DOHH2 (cell line): ENCODE data around the gene ATG4B.
A peak's percentile ranks its signal among the peaks of the same experiment; 100 is the strongest.

Experiments
- H3F3A ChIP-seq: fragments of 200-600 bp; sonication (generic), shearing (Covaris generic); 2 replicates; pipeline ENCODE4 v1.6.0; 2016; ENCODE audit warnings: antibody characterized with exemption, mild to moderate bottlenecking; ENCODE audit not compliant: control insufficient read depth, insufficient read depth
- H3K27ac ChIP-seq: fragments of 200-600 bp; sonication (generic); 2 replicates; pipeline ENCODE4 v1.5.1; 2014; ENCODE audit warnings: low read depth, mild to moderate bottlenecking, low read length, moderate library complexity
- H3K27me3 ChIP-seq: fragments of 200-600 bp; sonication (generic); 2 replicates; pipeline ENCODE4 v1.6.1; 2014; ENCODE audit warnings: mild to moderate bottlenecking, low read length, mixed read lengths; ENCODE audit not compliant: control insufficient read depth
- H3K36me3 ChIP-seq: fragments of 200-600 bp; sonication (generic); 2 replicates; pipeline ENCODE4 v1.6.1; 2014; ENCODE audit warnings: mild to moderate bottlenecking, low read length, moderate library complexity, mixed read lengths; ENCODE audit not compliant: control insufficient read depth
- H3K4me1 ChIP-seq: fragments of 200-600 bp; sonication (generic); 2 replicates; pipeline ENCODE4 v1.6.1; 2014; ENCODE audit warnings: mild to moderate bottlenecking, low read length, mixed read lengths; ENCODE audit not compliant: control insufficient read depth
- H3K4me2 ChIP-seq: fragments of 200-600 bp; sonication (generic); 2 replicates; pipeline ENCODE4 v1.6.0; 2014; ENCODE audit warnings: mild to moderate bottlenecking, low read length, moderate library complexity
- H3K4me3 ChIP-seq: fragments of 200-600 bp; sonication (generic); 2 replicates; pipeline ENCODE4 v1.5.1; 2014; ENCODE audit warnings: mild to moderate bottlenecking, low read length, mixed read lengths
- H3K79me2 ChIP-seq: fragments of 200-600 bp; sonication (generic); 2 replicates; pipeline ENCODE4 v1.6.1; 2014; ENCODE audit warnings: mild to moderate bottlenecking, low read length, mixed read lengths; ENCODE audit not compliant: control insufficient read depth
- H3K9me2 ChIP-seq: fragments of 200-600 bp; sonication (generic); replicated peaks from 2 replicates; pipeline ENCODE4 v1.6.1; 2014; ENCODE audit warnings: mild to moderate bottlenecking, low read length, mixed read lengths; ENCODE audit not compliant: control insufficient read depth
- H3K9me3 ChIP-seq: fragments of 200-600 bp; sonication (generic); 2 replicates; pipeline ENCODE4 v1.6.1; 2014; ENCODE audit warnings: antibody characterized with exemption, low read length, mixed read lengths; ENCODE audit not compliant: control insufficient read depth, insufficient read depth
- H4K20me1 ChIP-seq: fragments of 200-600 bp; sonication (generic); 2 replicates; pipeline ENCODE4 v1.6.0; 2014; ENCODE audit warnings: low read depth, mild to moderate bottlenecking, antibody characterized with exemption, low read length, moderate library complexity; ENCODE audit not compliant: control insufficient read depth, insufficient read depth
- EZH2phosphoT487 ChIP-seq: fragments of 200-600 bp; sonication (generic); IDR thresholded peaks from 2 replicates; pipeline ENCODE4 v1.6.1; 2017; ENCODE audit warnings: borderline replicate concordance, mild to moderate bottlenecking, antibody characterized with exemption, low read length, moderate library complexity, mixed read lengths
- TF ChIP-seq, protein P1 (sequence below): fragments of 200-600 bp; sonication (generic); IDR thresholded peaks from one replicate; pipeline ENCODE4 v1.5.1; 2014; ENCODE audit warnings: antibody characterized with exemption, mild to moderate bottlenecking, low read depth, low read length; ENCODE audit not compliant: poor library complexity, severe bottlenecking

The ATG4B gene

DNA sequence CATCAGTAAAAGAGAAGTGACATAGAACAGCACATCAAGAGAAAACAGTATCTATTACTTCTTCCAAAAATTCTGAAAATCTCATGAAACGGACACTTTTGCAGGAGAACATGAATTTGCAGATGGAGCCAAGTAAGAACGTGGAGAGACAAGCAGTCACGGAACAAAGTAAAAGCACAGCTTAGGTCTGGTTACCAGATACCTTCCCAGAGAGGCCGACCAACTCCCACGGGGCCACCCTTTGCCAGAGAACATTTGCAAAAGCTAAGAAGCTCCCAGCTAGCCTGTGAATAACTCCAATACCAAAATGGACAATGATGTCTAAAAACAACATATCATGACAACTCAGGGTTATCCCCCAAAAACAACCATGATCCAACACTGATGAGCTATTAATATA is 39.4 kb upstream of the ATG4B start:
- Histone ChIP-seq H3K9me2 (no peaks in the 10 kb centered on the region), H4K20me1 (no peaks in the 10 kb centered on the region), H3K9me3 (no peaks in the 10 kb centered on the region), H3K79me2 (no peaks in the 10 kb centered on the region), H3F3A (peaks cover 4% of the 10 kb centered on the region; the same call in 1 of the 2 replicates), H3K36me3 (peaks cover 36% of the 10 kb centered on the region), H3K4me1 (no peaks in the 10 kb centered on the region), H3K4me3 (no peak overlapping the region), H3K27ac (no peak overlapping the region), H3K27me3 (no peaks in the 10 kb centered on the region), H3K4me2 (no peak overlapping the region)
- TF ChIP-seq, protein P1, sequence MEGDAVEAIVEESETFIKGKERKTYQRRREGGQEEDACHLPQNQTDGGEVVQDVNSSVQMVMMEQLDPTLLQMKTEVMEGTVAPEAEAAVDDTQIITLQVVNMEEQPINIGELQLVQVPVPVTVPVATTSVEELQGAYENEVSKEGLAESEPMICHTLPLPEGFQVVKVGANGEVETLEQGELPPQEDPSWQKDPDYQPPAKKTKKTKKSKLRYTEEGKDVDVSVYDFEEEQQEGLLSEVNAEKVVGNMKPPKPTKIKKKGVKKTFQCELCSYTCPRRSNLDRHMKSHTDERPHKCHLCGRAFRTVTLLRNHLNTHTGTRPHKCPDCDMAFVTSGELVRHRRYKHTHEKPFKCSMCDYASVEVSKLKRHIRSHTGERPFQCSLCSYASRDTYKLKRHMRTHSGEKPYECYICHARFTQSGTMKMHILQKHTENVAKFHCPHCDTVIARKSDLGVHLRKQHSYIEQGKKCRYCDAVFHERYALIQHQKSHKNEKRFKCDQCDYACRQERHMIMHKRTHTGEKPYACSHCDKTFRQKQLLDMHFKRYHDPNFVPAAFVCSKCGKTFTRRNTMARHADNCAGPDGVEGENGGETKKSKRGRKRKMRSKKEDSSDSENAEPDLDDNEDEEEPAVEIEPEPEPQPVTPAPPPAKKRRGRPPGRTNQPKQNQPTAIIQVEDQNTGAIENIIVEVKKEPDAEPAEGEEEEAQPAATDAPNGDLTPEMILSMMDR, result no peak
- no peak for TF ChIP-seq EZH2phosphoT487

GRCh38 chr2:241598487-241598886 is 39.0 kb upstream of the ATG4B start:
- Histone ChIP-seq H3K4me2 (no peak overlapping the region), H3K9me3 (no peaks in the 10 kb centered on the region), H3F3A (peaks cover 4% of the 10 kb centered on the region; the same call in 1 of the 2 replicates), H3K36me3 (peaks cover 36% of the 10 kb centered on the region), H3K27ac (no peak overlapping the region), H3K9me2 (no peaks in the 10 kb centered on the region), H3K4me1 (no peaks in the 10 kb centered on the region), H3K79me2 (no peaks in the 10 kb centered on the region), H4K20me1 (no peaks in the 10 kb centered on the region), H3K27me3 (no peaks in the 10 kb centered on the region), H3K4me3 (no peak overlapping the region)
- no peak for TF ChIP-seq EZH2phosphoT487
- TF ChIP-seq, protein P1, result peak; percentile 18

- Histone ChIP-seq H3K27me3 (no peaks in the 10 kb centered on the region), H3K36me3 (peaks cover 35% of the 10 kb centered on the region), H3F3A (peaks cover 4% of the 10 kb centered on the region; the same call in 1 of the 2 replicates), H3K4me2 (no peak overlapping the region), H3K9me3 (no peaks in the 10 kb centered on the region), H3K4me1 (no peaks in the 10 kb centered on the region), H3K79me2 (no peaks in the 10 kb centered on the region), H3K9me2 (no peaks in the 10 kb centered on the region), H4K20me1 (no peaks in the 10 kb centered on the region), H3K4me3 (no peak overlapping the region), H3K27ac (no peak overlapping the region)
- no peak for TF ChIP-seq EZH2phosphoT487
- TF ChIP-seq, protein P1, result no peak
Measured at GRCh38 chr2:241599615-241600014, 37.9 kb upstream of the ATG4B start.
